Gastroesophageal sphincter (tissue), 3 donors: ENCODE data around the gene MTCL3.

ENCODE experiments used
- EP300 ChIP-seq: sonication (generic); formaldehyde crosslinking; IDR thresholded peaks from one replicate; pipeline ENCODE4 v1.6.1; 2017; ENCODE audit warnings: antibody characterized with exemption, mild to moderate bottlenecking
- POLR2A ChIP-seq, 2 donors: fragments of 450-650 bp; IDR thresholded peaks; one replicate each; pipeline ENCODE4 v1.6.1; 2017; ENCODE audit warnings: antibody characterized with exemption in 2 of 2, mild to moderate bottlenecking in 2 of 2, moderate library complexity in 1 of 2
- POLR2AphosphoS5 ChIP-seq: sonication (generic); formaldehyde crosslinking; IDR thresholded peaks from one replicate; pipeline ENCODE4 v1.6.1; 2017; ENCODE audit warnings: antibody characterized with exemption
- TF ChIP-seq, protein P1 (sequence below), 4 experiments: fragments of 200-600 bp in 2 of 4; fragments of 450-650 bp in 2 of 4; sonication (generic) in 1 of 4; IDR thresholded peaks; one replicate each; pipeline ENCODE4 v1.5.1; 2017 to 2019; ENCODE audit warnings: antibody characterized with exemption in 4 of 4, mild to moderate bottlenecking in 2 of 4, moderate library complexity in 2 of 4

DNA sequence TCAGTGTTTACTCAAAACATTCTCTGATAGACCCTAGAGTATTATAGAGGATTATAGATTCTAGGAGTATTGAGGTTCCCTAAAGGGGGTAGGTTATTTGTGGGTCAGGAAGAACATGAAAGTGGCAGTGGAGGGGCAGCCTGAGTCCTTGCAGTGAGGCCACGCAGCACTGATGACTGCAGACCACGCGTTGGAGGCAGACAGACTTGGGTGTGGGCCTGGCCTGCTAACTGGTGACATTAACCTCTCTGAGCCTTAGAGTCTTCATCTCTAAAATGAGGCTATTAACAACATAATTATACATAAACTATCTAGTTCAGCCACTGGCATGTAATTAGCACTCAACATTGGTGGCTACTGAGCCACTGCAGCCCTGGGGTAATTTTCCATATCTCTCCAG is 16.1 kb downstream of the MTCL3 start:
- TF ChIP-seq, protein P1, sequence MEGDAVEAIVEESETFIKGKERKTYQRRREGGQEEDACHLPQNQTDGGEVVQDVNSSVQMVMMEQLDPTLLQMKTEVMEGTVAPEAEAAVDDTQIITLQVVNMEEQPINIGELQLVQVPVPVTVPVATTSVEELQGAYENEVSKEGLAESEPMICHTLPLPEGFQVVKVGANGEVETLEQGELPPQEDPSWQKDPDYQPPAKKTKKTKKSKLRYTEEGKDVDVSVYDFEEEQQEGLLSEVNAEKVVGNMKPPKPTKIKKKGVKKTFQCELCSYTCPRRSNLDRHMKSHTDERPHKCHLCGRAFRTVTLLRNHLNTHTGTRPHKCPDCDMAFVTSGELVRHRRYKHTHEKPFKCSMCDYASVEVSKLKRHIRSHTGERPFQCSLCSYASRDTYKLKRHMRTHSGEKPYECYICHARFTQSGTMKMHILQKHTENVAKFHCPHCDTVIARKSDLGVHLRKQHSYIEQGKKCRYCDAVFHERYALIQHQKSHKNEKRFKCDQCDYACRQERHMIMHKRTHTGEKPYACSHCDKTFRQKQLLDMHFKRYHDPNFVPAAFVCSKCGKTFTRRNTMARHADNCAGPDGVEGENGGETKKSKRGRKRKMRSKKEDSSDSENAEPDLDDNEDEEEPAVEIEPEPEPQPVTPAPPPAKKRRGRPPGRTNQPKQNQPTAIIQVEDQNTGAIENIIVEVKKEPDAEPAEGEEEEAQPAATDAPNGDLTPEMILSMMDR (IDR thresholded peaks at IDR 0.05) = no peak
- TF ChIP-seq EP300 = no peak
- no peak for TF ChIP-seq POLR2A (IDR thresholded peaks at IDR 0.05)
- no peak for TF ChIP-seq POLR2AphosphoS5
